GM04504 (cell line): ENCODE measurements around the gene SMS.
A peak's percentile ranks its signal among the peaks of the same experiment; 100 is the strongest.

Source experiments
- DNase-seq: peaks from one replicate; pipeline ENCODE4 v3.0.0-alpha.2; 2012; ENCODE audit warnings: low read depth

SMS gene

GRCh38 chrX:21982311-21982710, 41.8 kb downstream of the SMS start:
- DNase-seq, result no peak

GRCh38 chrX:21985332-21985777, 44.8 kb downstream of the SMS start:
- DNase-seq, result peak; percentile 66

GRCh38 chrX:21986596-21986995, 46.1 kb downstream of the SMS start:
- DNase-seq, result peak; percentile 7

DNA sequence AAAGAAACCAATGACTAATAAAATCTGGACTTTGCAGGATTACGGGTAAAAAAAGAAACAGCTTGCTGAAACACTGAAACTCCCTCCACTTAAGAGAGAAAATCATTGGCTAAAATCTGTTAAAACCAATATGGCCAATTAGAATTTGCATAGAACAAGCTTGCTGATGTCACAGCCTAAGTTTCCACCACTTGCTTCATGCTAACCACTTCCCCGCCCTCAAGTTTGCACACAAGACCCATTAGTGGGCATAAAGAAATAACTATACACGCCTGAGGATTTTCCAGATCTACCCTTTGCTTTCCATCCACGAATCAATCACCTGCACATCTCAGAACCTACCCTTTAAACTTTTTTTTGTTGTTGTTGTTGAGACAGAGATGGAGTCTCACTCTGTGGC, 48.9 kb downstream of the SMS start:
- no peak for DNase-seq

DNA sequence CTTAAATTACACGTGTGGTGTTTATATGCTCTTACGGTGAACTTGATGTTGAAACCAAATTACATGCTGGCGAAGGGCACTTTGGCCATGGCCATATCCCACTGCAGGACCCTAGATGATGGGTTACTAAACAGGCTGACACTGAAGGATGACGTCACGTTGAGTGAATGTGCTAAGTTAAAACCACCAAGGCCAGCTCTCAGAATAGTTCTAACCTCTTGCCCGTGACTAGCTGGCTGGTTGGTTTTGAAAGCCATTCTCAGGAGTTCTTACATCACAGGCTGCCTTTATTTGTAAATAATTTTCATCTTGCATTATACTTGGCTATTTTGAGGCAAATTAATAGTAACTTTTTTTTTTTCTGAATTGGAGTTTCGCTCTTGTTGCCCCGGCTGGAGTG, 50.3 kb downstream of the SMS start:
- no peak for DNase-seq

- DNase-seq, result no peak
Observed at GRCh38 chrX:21991504-21991903, 51.0 kb downstream of the SMS start.

DNA sequence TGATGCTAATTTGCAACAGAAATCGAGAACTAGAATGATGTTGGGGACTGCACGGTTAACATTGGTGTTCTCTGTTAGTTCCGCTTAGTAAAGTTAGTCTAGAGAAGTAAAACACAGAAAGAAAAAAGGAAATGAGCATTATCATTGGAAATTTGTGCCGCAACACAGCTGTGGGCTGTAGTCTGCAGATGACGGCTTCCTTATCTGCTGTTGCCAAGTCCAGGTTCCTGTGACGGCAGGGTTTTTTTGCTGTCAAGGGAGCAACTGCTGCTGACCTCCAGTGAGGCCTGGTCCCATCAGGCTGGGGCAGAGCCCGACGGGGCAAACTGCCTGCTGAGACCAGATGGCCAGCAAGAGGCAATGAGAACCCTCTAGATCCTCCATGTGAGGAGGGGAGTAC, 52.8 kb downstream of the SMS start:
- no peak for DNase-seq

- peak; percentile 8 for DNase-seq
Observed at GRCh38 chrX:21996872-21997455, 56.5 kb downstream of the SMS start.

DNA sequence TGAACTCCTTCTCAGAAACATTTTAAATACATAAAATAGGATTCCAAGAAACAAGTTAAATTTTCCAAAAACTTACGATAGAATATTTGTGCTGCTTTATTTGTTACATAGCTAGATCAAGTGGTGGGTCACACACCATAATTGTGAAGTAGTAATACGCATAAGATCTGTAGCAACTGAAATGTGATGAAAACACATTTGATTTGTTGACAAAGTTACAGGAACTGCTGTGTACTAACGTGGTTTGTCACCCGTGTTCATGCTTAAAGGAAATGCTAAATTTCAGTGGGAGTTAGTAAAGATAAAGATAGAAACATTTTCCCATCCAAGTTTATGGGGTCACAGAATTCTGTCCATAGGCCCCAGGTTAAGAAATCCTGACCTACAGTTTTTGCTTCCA, 57.5 kb downstream of the SMS start:
- DNase-seq, result no peak

- DNase-seq, result no peak
Observed at GRCh38 chrX:22004866-22005265, 64.4 kb downstream of the SMS start.

GRCh38 chrX:22012051-22012450, 71.5 kb downstream of the SMS start:
- no peak for DNase-seq

DNA sequence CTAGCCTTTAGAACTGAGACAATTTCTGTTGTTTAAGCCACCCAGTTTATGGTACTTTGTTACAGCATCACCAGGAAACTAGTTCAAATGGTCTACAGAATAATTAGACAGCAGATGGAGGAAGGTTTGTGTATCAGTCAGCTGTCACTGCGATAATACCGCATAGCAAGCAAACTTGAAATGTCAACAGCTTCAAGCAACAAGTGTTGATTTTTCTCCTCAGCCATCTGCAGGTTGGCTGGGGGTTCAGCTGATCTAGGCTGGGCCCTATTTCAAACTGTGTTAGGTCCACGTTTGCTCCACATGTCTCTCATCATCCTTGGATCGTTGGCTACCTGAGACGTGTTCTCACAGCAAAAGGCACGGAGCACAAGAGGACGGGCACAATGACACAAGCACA, 72.4 kb downstream of the SMS start:
- DNase-seq, result no peak

- DNase-seq, result no peak
Observed at GRCh38 chrX:22015139-22015750, 74.7 kb downstream of the SMS start.

GRCh38 chrX:22021751-22022324, 81.3 kb downstream of the SMS start:
- no peak for DNase-seq

DNA sequence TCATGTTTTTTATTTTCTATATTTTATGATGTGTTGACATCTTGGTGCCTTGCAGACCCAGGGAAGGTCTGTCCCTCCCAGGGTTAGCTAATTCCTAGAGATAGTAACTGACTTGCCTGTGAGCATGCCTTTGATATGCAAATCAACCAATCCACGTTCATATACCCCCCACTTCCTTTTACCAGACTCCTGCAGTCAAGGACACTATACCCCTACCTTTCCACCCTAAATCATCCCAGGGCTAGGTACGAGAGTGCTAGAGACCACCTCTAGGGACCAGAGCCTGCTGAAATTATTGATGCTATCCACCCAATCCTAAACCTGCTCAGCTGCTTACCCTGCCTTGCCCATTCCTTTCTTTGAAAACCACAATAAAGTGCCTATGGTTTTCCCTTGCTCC, 84.1 kb downstream of the SMS start:
- DNase-seq, result no peak

- no peak for DNase-seq
Observed at GRCh38 chrX:22025751-22026150, 85.2 kb downstream of the SMS start.

GRCh38 chrX:22026731-22027130, 86.2 kb downstream of the SMS start:
- no peak for DNase-seq

GRCh38 chrX:22032084-22032483, 91.6 kb downstream of the SMS start, which contains the start of gene PHEX:
Gene PHEX, plus strand, starts transcription at chrX:22032325. Its CDS starts 681 bp downstream, at chrX:22033006.
- DNase-seq, result no peak

DNA sequence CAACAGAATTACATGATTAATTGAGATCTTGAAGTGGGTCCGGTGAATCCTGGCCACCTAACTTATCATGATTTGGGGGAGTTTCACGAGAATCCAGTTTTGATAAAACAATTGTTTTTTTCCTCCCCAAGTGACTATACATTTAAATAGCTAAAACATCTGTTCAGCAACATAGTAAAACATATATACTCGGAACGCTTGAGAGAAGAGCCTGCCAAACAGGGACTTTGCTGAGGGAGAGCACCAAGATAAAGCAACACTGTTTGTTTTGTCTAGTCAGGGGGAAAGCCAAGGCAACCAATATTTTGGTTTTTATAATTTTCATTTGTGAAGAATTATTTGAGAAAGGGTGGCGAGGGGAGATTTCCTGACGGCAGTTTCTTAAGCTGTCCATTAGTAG, 92.0 kb downstream of the SMS start:
- no peak for DNase-seq

GRCh38 chrX:22033818-22034217, 93.3 kb downstream of the SMS start:
- no peak for DNase-seq

DNA sequence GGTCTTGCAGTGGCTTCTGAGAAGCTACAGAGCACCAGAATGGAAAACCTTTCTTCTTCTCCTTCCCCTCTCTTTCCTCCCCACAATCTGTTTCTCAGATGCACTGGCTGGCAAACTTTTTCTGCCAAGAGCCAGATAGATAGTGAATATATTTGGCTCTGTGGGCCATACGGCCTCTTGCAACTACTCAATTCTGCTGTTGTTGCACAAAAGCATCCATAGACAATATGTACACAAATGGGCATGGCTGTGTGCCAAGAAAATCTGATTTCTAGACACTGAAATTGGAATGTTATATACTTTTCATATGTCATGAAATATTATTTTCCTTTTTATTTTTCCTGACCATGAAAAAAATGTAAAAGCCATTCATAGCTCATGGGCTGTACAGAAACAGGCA, 94.7 kb downstream of the SMS start:
- no peak for DNase-seq

- no peak for DNase-seq
Observed at GRCh38 chrX:22037225-22037624, 96.7 kb downstream of the SMS start.

DNA sequence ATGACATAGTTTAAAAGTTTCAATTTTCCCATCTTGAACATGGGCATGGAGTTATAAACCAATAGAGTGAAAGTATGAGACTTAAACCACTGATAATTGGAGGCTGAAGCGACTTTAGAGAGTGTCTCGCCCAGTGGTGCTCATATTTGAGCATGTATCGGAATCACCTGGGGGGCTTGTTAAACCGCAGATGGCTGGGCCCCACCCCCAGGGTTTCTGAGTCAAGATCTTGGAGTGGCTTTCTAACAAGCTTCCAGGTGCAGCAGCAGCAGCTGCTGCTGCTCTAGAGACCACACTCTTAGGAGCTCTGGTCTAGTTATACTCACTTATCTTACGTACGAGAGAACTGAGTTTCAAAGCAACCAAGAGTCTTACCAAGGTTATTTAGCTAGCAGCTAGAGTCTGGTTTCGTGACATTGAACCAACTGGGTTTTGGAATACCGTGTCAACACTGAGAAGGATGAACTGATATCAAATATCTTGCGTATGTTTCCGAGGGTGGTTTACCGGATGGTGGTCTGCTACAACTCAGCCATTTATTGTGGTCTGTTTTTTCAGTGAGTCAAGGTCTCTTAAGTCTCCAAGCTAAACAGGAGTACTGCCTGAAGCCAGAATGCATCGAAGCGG, 97.5 kb downstream of the SMS start:
- DNase-seq, result no peak
